Peyer's patch (tissue), 4 donors: ENCODE measurements around the gene STX18.

Experiments used
- CTCF ChIP-seq, 6 experiments: fragments of 450-650 bp in 4 of 6; fragments of 200-600 bp in 2 of 6; sonication (generic) in 1 of 6; IDR thresholded peaks; one replicate each; pipeline ENCODE4 v1.5.1; 2017 to 2019; ENCODE audit warnings: antibody characterized with exemption in 6 of 6, mild to moderate bottlenecking in 3 of 6, moderate library complexity in 1 of 6
- POLR2A ChIP-seq, 2 donors: fragments of 450-650 bp; IDR thresholded peaks; one replicate each; pipeline ENCODE4 v1.5.1; 2017; ENCODE audit warnings: antibody characterized with exemption in 2 of 2, mild to moderate bottlenecking in 2 of 2, moderate library complexity in 2 of 2

- no peak for TF ChIP-seq POLR2A (IDR thresholded peaks at IDR 0.05)
- no peak for TF ChIP-seq CTCF (IDR thresholded peaks at IDR 0.05)
Measured at GRCh38 chr4:4521731-4522130, 20.1 kb downstream of the STX18 start.
